NCI-H2196 (cell line): ENCODE data around the gene SLC12A7.
"Not testable (repeated sequence)": the region's sequence is repeated elsewhere in the genome, so short reads cannot be mapped to it uniquely, and the experiment has no call there.

Experiments
- DNase-seq: peaks from one replicate; lab custom pipeline; 2025; ENCODE audit not compliant: unreplicated experiment; lab: John Stamatoyannopoulos, UW

SLC12A7 gene

DNA sequence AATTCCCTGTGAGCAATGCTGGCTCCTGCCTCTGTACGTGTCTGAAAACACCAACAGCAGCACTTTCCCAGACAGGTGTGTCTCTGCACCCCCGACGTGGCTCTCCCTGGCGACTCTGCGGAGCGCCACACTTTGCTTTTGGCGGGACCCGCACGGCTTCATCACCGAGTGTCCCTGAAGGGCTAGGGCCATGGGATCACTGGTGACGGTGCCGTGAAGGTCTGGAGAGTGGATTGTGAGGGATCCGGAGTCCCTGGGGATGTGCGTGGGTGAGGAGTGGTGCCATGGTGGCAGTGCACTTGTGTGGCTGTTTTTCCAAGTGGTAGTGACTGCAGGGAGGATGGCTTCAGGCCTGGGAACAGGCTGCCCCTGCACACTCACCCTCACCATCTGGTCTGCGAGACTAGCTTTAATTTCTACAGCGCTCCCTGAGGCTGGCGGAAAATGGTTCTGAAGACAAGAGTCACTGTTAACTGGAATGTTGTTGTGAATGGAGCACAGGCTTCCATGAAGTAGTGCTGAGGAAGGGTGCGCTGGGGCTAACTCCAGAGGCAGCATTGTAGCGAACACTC lies 100.0 kb downstream of the SLC12A7 start:
- DNase-seq = no peak

DNA sequence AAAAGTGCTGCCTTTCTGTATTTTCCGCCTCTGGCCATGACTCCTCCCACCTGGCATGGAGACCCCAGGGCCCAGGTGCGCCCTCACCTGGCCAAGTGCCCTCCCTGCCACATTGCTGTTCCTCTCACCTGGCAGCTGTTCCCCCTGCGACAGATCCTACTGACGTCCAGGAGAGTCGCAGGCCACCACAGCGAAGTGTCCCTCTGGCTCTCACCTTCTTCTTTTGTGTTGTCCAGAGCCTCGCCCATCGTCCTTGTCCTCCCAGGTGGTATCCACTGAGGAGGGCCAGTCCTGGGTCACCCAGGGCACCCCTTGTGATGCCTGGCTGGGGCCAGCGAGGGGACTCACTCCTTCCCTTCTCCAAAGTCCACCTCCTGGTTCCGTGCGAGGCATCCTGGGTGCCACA lies 100.6 kb downstream of the SLC12A7 start:
- DNase-seq = peak; percentile 71

DNA sequence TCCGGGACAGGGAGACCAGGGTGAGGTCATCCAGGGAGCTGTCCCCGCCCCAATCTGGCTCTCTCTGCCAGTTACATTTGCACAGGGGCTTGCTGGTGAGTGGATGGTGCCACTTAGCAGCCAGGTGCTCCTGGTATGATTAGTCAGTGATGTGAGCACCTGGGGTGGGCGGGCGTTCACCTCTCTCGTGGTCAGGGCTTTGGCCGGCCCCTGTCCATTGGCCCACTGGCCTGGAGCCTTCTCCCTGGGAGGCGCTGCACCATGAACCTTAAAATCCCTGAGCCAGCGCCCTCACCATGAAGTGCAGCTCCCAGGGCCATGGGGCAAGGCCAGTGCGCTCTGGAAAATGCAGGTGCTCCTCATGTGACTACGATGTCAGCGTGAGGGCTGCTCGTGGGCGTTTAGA lies 101.2 kb downstream of the SLC12A7 start:
- peak; percentile 52 for DNase-seq

DNA sequence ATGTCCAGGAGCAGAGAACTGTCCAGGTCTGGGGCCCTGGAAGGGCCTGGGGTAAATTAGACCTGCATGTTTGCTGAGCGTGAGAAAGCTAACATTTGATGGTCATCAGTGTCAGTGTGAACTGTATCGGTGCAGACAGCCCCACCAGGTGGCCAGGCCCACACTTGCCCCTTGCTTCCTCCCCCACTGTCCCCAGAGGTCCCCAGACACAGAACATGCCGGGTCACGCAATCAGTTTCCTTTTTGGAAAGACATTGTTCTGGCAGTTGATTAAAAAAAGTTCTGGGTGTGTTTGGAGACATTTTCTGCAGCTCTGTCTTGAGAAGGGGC lies 101.7 kb downstream of the SLC12A7 start:
- no peak for DNase-seq

DNA sequence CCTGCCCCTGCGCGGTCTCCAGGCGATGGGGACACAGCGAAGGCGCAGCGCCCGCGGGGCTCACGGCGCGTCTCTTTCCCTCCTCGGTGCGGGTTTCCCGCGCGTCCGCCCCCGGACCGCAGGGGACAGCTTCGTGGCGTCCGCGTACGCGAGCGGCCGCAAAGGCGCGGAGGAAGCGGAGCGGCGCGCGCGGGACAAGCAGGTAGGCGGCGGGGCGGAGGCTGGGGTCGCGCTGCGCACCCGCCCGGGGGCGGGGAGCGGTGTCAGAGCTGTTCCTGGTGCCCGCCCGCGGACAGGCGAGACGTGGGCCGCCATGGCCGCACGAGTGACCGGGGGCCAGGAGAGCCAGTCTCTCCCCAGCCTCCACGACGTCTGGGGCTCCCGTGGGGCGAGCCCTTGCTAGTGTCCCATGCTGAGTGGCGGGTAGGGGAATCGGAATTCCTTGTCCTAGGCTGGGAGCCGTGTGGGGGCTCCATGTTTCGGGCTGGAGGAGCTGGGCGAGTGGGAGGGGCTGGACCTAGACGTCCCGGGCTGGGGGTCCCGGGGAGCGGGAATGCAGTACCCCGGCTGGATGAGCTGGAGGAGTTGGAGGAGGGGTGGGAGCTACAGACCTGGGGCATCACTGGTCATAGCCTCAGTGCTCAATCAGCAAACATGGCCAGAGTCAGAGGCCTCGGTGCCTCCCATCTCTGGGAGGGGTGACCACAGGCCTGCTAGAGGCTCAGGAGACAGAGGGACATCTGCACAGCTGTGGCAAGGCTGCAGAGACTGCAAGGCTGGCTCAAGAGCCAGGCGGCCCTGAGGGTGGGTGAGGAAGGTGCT lies 102.3 kb downstream of the SLC12A7 start:
- DNase-seq = no peak

DNA sequence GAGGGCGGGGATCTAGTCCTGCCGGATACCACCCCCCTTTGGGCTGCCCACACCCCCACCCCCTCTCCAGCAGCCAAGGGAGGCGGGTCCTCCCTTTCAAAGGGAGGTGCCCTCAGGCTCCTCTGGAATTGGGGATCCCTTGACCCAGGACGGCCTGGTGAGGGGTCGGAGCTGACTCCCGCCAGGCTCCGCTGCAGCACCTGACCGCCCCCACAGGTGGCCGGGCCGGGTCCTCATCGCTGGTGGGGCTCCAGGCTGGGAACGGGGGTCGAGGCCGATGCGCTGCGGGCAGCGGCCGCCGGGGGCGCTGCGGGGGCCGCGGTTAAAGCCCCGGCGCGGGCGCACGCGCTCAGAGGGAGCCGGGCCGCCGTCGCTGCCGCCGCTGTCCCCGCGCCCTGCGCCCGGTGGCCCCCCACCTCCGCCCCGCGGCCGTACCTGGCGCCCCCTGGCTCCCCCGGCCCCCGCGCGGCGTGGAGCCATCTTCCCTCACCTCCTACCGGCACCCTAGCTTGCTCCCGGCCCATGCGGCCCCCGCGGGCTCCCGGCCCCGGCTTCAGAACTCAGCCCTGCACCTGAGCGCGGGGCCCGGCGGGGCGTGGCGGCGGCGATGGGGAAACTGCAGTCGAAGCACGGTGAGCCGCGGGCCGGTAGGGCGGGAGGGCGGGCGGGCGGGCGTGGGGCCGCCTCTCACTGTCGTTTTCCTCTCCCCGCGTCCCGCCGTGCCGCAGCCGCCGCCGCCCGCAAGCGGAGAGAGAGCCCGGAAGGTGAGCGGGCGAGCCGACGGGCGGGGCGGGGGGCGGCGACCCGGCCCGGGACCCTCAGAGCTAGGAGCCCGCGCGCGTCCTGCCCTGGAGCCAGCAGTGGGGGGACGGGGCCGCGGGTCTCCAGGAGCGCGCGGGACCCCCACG lies 103.2 kb downstream of the SLC12A7 start, which contains the start of gene NKD2:
Gene NKD2, plus strand, starts transcription at position 352 of the 908 bp plus-strand sequence. Its CDS starts 256 bp downstream, at position 608.
- DNase-seq = peak; percentile 48

DNA sequence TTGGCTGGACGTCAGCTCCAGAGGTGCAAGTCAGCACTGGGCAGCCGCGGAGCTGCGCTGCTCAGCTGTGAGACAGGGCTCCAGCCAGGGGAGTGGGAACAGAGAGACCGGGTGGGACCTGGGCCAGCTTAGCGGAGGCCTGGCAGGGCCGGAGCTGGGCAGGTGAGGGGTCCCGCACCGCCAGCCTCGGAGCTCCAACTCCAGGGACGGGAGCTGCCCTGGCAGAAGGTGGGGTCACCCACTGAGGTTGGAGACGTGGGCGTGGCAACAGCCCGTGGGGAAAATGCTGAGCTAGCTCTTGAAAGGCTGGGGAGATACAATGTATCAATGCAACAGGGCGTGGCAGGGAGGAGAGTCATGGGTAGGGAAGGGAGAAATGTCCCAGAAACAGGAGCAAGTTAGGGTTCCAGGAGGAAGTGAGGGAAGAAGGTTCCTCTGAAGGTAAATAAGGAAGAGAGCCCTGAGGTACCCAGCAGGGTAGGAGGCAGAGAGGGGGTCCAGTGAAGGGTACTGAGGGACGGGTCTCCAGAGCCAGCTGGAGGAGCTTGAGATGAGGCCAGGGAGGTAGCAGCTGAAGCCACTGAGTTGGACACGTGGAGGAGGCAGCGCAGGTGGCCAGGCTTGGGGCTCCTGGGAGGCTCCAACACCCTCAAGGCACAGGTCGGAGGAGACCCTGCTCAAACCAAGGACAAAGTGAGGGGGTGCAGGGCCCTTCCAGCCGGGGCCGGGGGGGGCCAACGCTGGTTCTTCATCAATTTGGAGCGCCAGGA lies 104.0 kb downstream of the SLC12A7 start:
- DNase-seq = no peak

DNA sequence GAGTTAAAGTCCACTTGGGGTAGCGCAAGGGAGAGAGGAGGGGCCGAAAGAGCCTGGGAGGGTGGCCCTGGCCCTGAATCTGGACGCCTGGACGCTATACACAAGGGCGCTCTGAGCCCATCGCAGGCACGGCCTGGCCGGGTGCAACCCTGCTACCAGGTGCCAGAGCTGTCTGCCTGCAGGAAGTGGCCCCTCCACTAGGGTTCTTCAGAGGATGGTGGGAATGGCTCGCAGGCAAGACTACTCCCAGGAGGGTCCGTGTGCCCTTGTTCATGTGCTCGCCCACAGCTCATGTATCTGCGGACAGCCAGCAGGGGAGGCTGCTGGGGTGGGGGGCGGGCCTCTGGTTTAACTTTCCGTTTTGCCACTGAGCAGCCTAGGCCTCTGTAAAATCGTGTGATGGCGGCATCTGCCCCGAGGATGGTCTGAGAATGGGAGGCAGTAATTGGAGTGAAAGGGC lies 104.6 kb downstream of the SLC12A7 start:
- DNase-seq = no peak

DNA sequence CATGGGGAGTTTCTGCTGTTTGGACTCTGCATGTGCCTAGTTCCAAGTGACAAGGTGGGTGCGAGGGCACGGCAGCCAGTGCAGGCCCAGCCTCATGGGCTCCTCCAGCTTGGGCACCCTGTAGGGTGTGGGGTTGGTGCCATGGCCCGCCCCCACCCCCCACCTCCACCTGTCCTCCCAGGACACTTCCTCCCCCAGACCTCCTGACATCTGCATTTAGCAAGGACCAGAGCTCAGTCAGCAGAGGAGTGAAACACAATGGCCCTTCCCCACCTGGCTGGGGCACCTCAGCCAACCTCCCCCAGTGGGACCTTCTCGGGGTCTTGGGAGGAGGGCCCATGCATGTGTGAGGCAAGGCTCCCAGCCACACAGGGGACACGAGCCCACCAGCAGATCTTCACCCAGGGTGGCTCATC lies 105.2 kb downstream of the SLC12A7 start:
- DNase-seq = no peak

DNA sequence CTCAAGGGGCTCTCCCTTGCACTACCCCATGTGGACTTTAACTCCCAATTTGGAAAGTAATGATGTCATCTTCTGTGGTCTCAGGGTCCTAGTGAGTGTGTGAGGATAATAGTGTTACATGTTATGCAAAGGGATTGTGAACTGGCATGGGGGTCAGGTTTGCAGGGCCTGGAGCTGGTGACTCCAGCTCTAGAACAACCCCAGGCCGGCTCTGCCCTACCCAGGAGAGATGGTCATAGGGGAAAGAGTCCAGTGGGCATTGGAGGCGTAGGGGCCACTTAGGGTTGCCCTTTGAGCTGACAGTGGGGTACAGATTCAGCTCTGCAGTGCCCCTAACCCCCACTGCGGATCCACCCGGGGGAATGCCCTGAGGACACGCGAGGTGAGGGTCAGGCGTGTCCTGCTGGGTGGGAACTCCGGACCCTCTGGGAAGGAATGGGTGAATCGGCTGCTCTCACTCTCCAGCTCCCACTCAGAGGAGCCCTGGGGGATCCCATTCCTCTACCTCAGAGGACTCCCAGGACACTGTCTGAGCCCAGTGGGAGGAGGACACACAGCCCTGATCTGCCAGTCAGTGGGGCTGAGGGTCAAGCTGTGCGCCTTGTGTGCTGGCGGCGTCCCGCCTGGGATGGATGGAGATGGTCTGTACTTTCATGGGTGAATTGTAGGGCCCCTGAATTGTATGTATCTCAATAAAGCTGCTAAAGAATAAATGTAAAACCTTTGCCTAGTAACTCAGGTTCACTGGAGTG lies 105.8 kb downstream of the SLC12A7 start:
- DNase-seq = no peak

DNA sequence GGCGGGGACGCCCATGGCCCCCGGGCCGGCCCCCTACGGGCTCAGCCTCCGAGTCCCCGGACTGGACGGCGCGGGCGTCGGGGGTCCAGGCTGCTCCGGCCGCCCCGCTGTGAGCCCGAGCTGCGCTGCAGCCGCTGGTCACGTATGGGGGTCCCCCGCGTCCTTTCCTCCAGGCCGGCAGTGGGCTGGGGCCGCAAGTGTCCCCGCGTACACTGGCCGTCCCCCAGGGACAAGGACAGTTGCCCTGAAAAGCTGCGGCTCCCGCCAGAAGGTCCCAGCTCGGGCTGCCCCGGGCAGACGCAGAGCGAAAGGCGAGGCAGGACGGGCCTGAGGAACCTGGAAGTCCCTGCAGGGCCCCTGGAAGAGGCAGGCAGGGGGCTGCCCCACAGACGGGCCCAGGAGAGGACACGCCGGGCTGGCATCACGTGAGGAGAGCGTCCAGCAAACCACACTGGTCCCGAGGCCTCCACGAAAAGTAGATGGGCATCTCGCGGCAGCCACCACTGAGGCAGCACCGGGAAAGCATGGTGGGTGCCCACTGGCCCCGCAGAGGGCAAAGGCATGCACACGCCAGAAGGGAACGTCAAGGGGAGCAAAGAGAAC lies 106.5 kb downstream of the SLC12A7 start:
- no peak for DNase-seq

DNA sequence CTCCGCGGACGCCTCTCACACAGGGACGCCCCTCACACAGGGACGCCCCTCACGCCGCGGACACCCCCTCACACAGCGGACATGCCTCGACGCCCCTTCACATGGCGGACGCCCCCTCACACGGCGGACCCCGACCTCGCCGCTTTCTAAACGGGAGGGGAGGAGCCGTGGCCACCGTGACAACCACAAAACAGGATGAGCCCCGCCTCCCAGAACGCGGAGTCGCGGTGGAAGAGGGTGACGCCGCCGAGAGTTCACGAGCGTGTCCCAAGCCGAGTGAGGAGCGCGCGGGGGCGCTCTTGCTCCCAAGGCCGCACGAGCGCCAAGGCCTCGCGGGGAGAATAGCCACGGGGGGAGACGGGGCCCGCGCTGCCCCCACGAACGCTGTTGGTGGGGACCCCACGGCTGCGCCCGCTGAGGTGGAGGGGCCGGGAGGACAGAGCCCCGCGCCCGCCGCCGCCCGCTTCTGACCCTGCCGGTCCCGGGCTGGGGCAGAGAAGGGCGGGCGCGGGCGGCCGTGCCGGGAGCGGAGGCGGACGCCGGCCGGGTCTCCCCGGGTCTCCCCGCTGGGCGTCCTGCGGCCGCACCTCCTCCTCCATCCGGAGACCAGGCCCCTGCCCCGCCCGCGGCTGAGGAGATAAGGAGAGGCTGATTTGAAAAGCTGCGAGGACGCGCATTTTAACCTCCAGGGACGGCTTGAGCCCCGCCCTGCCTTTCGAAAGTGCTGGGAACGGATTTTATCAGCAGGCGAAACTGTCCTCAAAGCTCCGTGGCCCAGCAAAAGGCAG lies 107.2 kb downstream of the SLC12A7 start:
- DNase-seq = no peak

DNA sequence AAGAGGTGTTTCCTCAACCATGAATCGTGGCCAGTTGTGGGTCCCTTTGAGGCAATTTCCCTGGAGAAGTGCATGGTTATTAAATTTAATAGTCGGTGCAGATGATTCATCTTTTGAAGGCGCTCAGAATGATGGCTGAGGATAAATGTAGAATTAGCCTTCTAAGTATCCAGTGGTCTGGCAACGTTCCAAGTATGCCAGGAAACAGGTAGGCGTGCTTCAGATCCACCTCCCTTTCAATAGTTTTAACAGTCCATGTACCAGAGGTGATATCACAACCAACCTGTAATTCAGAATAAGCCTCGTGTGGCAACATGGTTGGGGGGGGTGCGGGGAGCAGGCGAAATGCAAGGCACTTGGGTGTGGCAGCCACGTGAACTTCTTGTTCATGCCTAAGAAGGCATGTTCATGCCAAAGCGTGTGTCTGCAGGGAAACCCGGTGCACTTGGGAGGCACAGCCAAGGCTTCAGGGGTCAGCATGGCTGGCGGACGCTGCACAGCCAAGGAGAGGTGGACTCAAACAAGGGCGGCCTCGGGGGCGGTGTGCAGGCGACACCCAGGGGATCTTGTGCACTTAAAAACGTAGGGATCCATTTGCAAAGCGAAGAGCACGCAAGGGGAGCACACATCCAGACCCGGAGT lies 108.4 kb downstream of the SLC12A7 start:
- peak; percentile 90 for DNase-seq

DNA sequence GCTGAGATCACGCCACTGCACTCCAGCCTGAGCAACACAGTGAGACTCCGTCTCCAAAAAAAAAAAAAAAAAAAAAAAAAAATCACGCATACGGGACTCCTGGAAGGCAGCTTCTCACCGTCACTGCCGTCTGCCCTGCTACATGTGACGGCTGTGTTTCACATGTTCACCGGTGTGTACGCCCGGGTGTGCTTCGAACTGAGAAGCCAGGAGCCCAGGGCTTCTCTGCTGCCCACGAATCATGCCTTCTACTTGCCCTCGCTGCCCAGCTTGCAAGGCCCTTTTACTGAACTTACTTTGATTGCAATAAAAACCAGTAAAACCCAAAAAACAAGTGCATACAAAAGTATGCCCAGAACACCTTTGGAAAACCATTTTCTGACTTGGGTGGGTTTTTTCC lies 109.0 kb downstream of the SLC12A7 start:
- DNase-seq = no peak

DNA sequence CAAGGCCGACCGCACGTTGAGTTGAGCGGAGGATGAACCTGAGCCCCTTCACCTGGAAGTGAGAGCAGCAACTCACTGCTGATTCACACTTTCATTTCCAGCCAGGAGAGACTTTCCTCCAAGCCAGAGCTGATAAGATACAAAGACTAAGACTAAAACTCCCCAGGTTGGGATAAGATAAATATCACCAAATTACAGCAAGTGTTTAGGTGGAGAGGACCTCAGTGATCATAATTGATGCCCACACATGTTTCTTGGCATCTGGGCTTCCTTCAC lies 109.7 kb downstream of the SLC12A7 start:
- no peak for DNase-seq

DNA sequence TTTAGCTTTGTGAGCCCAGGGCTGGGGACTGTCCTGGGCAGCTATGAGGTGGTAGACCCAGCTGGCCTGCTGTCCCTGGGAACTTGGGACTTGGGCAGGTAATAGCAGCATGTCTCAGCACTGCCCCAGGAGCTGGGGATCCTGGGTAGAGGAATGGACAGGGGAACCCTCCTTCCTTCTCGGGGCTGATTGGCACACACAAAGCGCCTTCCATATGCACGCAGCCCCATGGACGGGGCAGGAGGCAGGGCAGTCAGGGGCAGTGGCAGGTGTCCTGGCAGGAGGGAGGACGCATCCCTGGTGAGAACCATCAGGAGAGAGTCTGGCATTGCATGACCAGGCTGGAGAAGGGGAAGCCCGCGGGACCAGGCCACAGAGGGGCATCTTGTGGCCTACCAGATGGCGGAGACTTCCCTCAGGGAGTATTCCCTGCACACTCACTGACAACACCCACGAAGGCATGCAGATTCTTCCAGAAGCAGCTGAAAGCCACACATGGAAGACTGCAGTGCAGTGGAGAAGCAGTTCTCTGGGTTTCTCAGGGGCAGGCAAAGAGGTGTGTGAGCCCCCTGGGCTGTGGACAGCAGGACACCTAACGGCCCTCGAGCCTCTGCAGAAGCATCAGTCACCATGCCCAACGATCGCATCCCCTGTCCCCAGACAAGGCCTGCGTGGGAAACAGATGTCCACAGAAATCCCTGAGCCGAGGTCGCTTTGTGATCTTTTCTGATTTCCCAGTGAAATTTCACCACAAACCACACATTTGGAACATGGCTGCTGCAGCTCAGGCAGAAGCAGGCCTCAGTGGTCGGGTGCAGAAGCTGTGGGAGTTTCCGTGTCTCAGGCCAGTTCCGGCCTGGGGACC lies 110.2 kb downstream of the SLC12A7 start:
- DNase-seq = no peak

DNA sequence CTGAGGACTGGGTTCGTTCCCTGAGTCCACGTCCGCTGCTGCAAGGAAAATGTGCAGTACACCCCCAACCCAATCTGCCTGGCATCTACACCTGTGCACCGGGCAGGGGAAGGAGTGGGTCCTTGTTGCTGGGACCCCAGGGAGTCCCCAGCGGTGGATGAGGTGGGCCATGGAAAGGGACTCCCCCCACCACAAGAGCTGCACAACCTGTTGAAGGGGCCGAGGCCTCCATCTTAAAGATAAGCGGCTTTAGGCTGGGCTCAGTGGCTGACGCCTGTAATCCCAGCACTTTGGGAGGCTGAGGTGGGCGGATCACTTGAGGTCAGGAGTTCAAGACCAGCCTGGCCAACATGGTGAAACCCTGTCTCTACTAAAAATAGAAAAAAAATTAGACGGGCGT lies 111.0 kb downstream of the SLC12A7 start:
- DNase-seq = not testable (repeated sequence)
